ENCODE measurements around the gene TMEM204.
A peak's percentile ranks its signal among the peaks of the same experiment; 100 is the strongest.

The TMEM204 gene

GRCh38 chr16:1556254-1556653, 22.8 kb downstream of the TMEM204 start:
- DNase-seq (ENCODE audit: low spot score) (no peak), FAIRE-seq (no peak)

- DNase-seq (ENCODE audit: low spot score) (no peak), FAIRE-seq (no peak)
Measured at GRCh38 chr16:1557074-1557473, 23.6 kb downstream of the TMEM204 start.

GRCh38 chr16:1557576-1557975, 24.1 kb downstream of the TMEM204 start:
- no peak for FAIRE-seq
- no peak for DNase-seq (ENCODE audit: low spot score)

GRCh38 chr16:1559446-1559975, 26.0 kb downstream of the TMEM204 start:
- no peak for FAIRE-seq

GRCh38 chr16:1560153-1560552, 26.7 kb downstream of the TMEM204 start:
- DNase-seq (ENCODE audit: low spot score): no peak
- no peak for FAIRE-seq

More at GRCh38 chr16:1559446-1559975, 26.0 kb downstream of the TMEM204 start:
- no peak for DNase-seq (ENCODE audit: low spot score)

GRCh38 chr16:1560866-1561265, 27.4 kb downstream of the TMEM204 start:
- no peak for FAIRE-seq
- no peak for DNase-seq (ENCODE audit: low spot score)

- FAIRE-seq: no peak
- DNase-seq (ENCODE audit: low spot score): no peak
Measured at GRCh38 chr16:1561266-1561665, 27.8 kb downstream of the TMEM204 start.

- no peak for DNase-seq (ENCODE audit: low spot score)
- no peak for FAIRE-seq
Measured at GRCh38 chr16:1561836-1562235, 28.4 kb downstream of the TMEM204 start.

GRCh38 chr16:1563786-1564185, 30.3 kb downstream of the TMEM204 start:
- FAIRE-seq (no peak), DNase-seq (ENCODE audit: low spot score) (no peak)

GRCh38 chr16:1564325-1564724, 30.9 kb downstream of the TMEM204 start:
- FAIRE-seq (no peak), DNase-seq (ENCODE audit: low spot score) (no peak)

- DNase-seq (ENCODE audit: low spot score) (no peak), FAIRE-seq (no peak)
Measured at GRCh38 chr16:1565083-1565805, 31.8 kb downstream of the TMEM204 start.

GRCh38 chr16:1567988-1568387, 34.5 kb downstream of the TMEM204 start:
- DNase-seq (ENCODE audit: low spot score) (no peak), FAIRE-seq (no peak)

- DNase-seq (ENCODE audit: low spot score): no peak
- no peak for FAIRE-seq
Measured at GRCh38 chr16:1571012-1571671, 37.7 kb downstream of the TMEM204 start.

GRCh38 chr16:1572673-1573072, 39.2 kb downstream of the TMEM204 start:
- FAIRE-seq: no peak
- DNase-seq (ENCODE audit: low spot score): peak; percentile 25

- FAIRE-seq: no peak
Measured at GRCh38 chr16:1573301-1573700, 39.8 kb downstream of the TMEM204 start.

GRCh38 chr16:1575578-1575977, 42.1 kb downstream of the TMEM204 start:
- DNase-seq (ENCODE audit: low spot score): no peak
- FAIRE-seq: no peak

More at GRCh38 chr16:1573301-1573700, 39.8 kb downstream of the TMEM204 start:
- DNase-seq (ENCODE audit: low spot score): no peak

- no peak for DNase-seq (ENCODE audit: low spot score)
- no peak for FAIRE-seq
Measured at GRCh38 chr16:1579214-1579613, 45.7 kb downstream of the TMEM204 start.

- FAIRE-seq: no peak
- DNase-seq (ENCODE audit: low spot score): no peak
Measured at GRCh38 chr16:1580256-1580655, 46.8 kb downstream of the TMEM204 start.

GRCh38 chr16:1580956-1581355, 47.5 kb downstream of the TMEM204 start:
- FAIRE-seq (no peak), DNase-seq (ENCODE audit: low spot score) (no peak)

GRCh38 chr16:1581804-1582203, 48.3 kb downstream of the TMEM204 start:
- FAIRE-seq: no peak
- no peak for DNase-seq (ENCODE audit: low spot score)

GRCh38 chr16:1583180-1583579, 49.7 kb downstream of the TMEM204 start:
- no peak for FAIRE-seq
- no peak for DNase-seq (ENCODE audit: low spot score)

GRCh38 chr16:1584926-1585484, 51.5 kb downstream of the TMEM204 start:
- DNase-seq (ENCODE audit: low spot score): no peak
- FAIRE-seq: no peak
